Liver (tissue), 3 donors: ENCODE data around the gene CSTF2T.

Experiments used
- ATF3 ChIP-seq: IDR thresholded peaks from 2 replicates; pipeline ENCODE4 v1.6.1; 2016; ENCODE audit warnings: antibody characterized with exemption
- CTCF ChIP-seq: fragments of 150-350 bp; IDR thresholded peaks from 2 replicates; pipeline ENCODE4 v1.5.1; 2017; ENCODE audit warnings: improper control_type of control experiment, low read depth, low read length; ENCODE audit not compliant: missing input control
- FOXA1 ChIP-seq: IDR thresholded peaks from 2 replicates; pipeline ENCODE4 v1.6.1; 2016; ENCODE audit warnings: antibody characterized with exemption
- MAX ChIP-seq: IDR thresholded peaks from 2 replicates; pipeline ENCODE4 v1.6.1; 2016; ENCODE audit warnings: antibody characterized with exemption
- RAD21 ChIP-seq, 2 donors: IDR thresholded peaks; 2 replicates each; pipeline ENCODE4 v1.6.1; 2016; ENCODE audit warnings: antibody characterized with exemption in 2 of 2, mild to moderate bottlenecking in 2 of 2
- RXRA ChIP-seq, 2 donors: IDR thresholded peaks; 2 replicates each; pipeline ENCODE4 v1.6.1; 2017 to 2018; ENCODE audit warnings: antibody characterized with exemption in 2 of 2, mild to moderate bottlenecking in 1 of 2
- TAF1 ChIP-seq: conservative IDR thresholded peaks from 2 replicates; pipeline ENCODE4 v1.6.1; 2016; ENCODE audit warnings: antibody characterized with exemption, mild to moderate bottlenecking
- YY1 ChIP-seq: IDR thresholded peaks from 2 replicates; pipeline ENCODE4 v1.6.1; 2016; ENCODE audit warnings: antibody characterized with exemption, mild to moderate bottlenecking
- donor health status: healthy.
- donor health status: healthy.

- TF ChIP-seq CTCF, result no peak
- no peak for TF ChIP-seq FOXA1
- no peak for TF ChIP-seq MAX
- TF ChIP-seq YY1, result no peak
- TF ChIP-seq RXRA (IDR thresholded peaks at IDR 0.05), result no peak
- TF ChIP-seq ATF3, result no peak
- TF ChIP-seq RAD21 (IDR thresholded peaks at IDR 0.05), result no peak
- TF ChIP-seq TAF1, result no peak
Observed at GRCh38 chr10:51718804-51719291, 19.5 kb upstream of the CSTF2T start.
